Islet precursor cell (in vitro differentiated cells): Measurements from ENCODE around the gene DDI1.

Source experiments
- DNase-seq: peaks from one replicate; pipeline ENCODE4 v3.0.0-alpha.2; 2018

The DDI1 gene

GRCh38 chr11:104036588-104036987, at the start of gene DDI1:
DDI1 (plus strand) TSS chr11:104036640; CDS start chr11:104036823, 183 bp downstream.
- no peak for DNase-seq

- no peak for DNase-seq
These were observed 48.5 kb upstream of the DDI1 start for GRCh38 chr11:103987629-103988594.

- DNase-seq, result no peak
These were observed 47.9 kb upstream of the DDI1 start for GRCh38 chr11:103988595-103988969.

- no peak for DNase-seq
These were observed 42.9 kb upstream of the DDI1 start for GRCh38 chr11:103993507-103993906.

- no peak for DNase-seq
These were observed 42.3 kb upstream of the DDI1 start for GRCh38 chr11:103994094-103994493.

- no peak for DNase-seq
These were observed 41.9 kb upstream of the DDI1 start for GRCh38 chr11:103994518-103994917.

GRCh38 chr11:103995896-103996295, 40.5 kb upstream of the DDI1 start:
- no peak for DNase-seq

GRCh38 chr11:103997082-103997481, 39.4 kb upstream of the DDI1 start:
- no peak for DNase-seq

GRCh38 chr11:103998826-103999508, 37.5 kb upstream of the DDI1 start:
- DNase-seq, result no peak

- DNase-seq, result no peak
These were observed 35.6 kb upstream of the DDI1 start for GRCh38 chr11:104000798-104001197.

- DNase-seq, result no peak
These were observed 34.8 kb upstream of the DDI1 start for GRCh38 chr11:104001561-104002056.

- DNase-seq, result no peak
These were observed 32.9 kb upstream of the DDI1 start for GRCh38 chr11:104003491-104003890.

- DNase-seq, result no peak
These were observed 31.1 kb upstream of the DDI1 start for GRCh38 chr11:104005234-104005855.

- no peak for DNase-seq
These were observed 26.7 kb upstream of the DDI1 start for GRCh38 chr11:104009744-104010143.

- no peak for DNase-seq
These were observed 25.4 kb upstream of the DDI1 start for GRCh38 chr11:104011044-104011443.

- no peak for DNase-seq
These were observed 20.6 kb upstream of the DDI1 start for GRCh38 chr11:104015649-104016415.

GRCh38 chr11:104024572-104024971, 11.9 kb upstream of the DDI1 start:
- DNase-seq, result no peak

- DNase-seq, result no peak
These were observed 7.8 kb upstream of the DDI1 start for GRCh38 chr11:104028476-104029263.

GRCh38 chr11:104033134-104033533, 3.3 kb upstream of the DDI1 start:
- no peak for DNase-seq

- no peak for DNase-seq
These were observed 2.9 kb upstream of the DDI1 start for GRCh38 chr11:104033561-104033960.

GRCh38 chr11:104036995-104037394, 555 bp downstream of the DDI1 start:
- no peak for DNase-seq

- DNase-seq, result no peak
These were observed 5.4 kb downstream of the DDI1 start for GRCh38 chr11:104041792-104042191.
